Suppressor macrophage treated with lipopolysaccharide for 1 hour (primary cell): ENCODE measurements around the gene COL3A1.

Source experiments
- DNase-seq, 3 donors: peaks; one replicate each; pipeline ENCODE4 v3.0.0-alpha.2; 2020 to 2022

COL3A1 gene

GRCh38 chr2:189018631-189019030 is 44.5 kb downstream of the COL3A1 start:
- no peak for DNase-seq

- no peak for DNase-seq
Observed at GRCh38 chr2:189020179-189020578, 46.0 kb downstream of the COL3A1 start.

- no peak for DNase-seq
Observed at GRCh38 chr2:189022053-189022481, 47.9 kb downstream of the COL3A1 start.

GRCh38 chr2:189022492-189022891 is 48.3 kb downstream of the COL3A1 start:
- DNase-seq, result no peak

- no peak for DNase-seq
Observed at GRCh38 chr2:189024901-189025618, 50.9 kb downstream of the COL3A1 start.

- no peak for DNase-seq
Observed at GRCh38 chr2:189037518-189037917, 63.3 kb downstream of the COL3A1 start.

GRCh38 chr2:189045836-189046235 is 71.7 kb downstream of the COL3A1 start:
- DNase-seq, result no peak

GRCh38 chr2:189046320-189046719 is 72.1 kb downstream of the COL3A1 start:
- DNase-seq, result no peak

- DNase-seq, result no peak
Observed at GRCh38 chr2:189047171-189047888, 73.2 kb downstream of the COL3A1 start.

GRCh38 chr2:189048189-189048588 is 74.0 kb downstream of the COL3A1 start:
- no peak for DNase-seq

GRCh38 chr2:189049709-189050164 is 75.6 kb downstream of the COL3A1 start:
- DNase-seq, result no peak

- no peak for DNase-seq
Observed at GRCh38 chr2:189050165-189050712, 76.1 kb downstream of the COL3A1 start.

GRCh38 chr2:189056200-189057106 is 82.3 kb downstream of the COL3A1 start:
- no peak for DNase-seq

- no peak for DNase-seq
Observed at GRCh38 chr2:189057316-189057715, 83.1 kb downstream of the COL3A1 start.

- no peak for DNase-seq
Observed at GRCh38 chr2:189060096-189060642, 86.0 kb downstream of the COL3A1 start.
